Left ventricle myocardium superior (tissue), 1 donor: ENCODE measurements around the gene FCHO1. TPM values are rescaled to one million over a fixed set of nuclear protein-coding genes. Genes with fewer than 3 reads are reported as not detected.

Source experiments
- ATAC-seq: fragments of 200-7000 bp; cut with Tn5 transposase; one replicate; pipeline ENCODE4 v1.9.1; 2020; ENCODE audit warnings: mild to moderate bottlenecking, moderate library complexity
- DNase-seq: peaks from one replicate; pipeline ENCODE4 v3.0.0-alpha.2; 2020
- intact Hi-C: fragments of 100-400 bp; cut with micrococcal nuclease; formaldehyde crosslinking; loops from one replicate; pipeline ENCODE4 v1.11.0; 2022
- total RNA-seq: library from RNA; stranded (reverse); fragmentation: NEBNext Ultra II Directional; extraction: Animal tissue kit (Norgen Biotek cat#: 25700); gene quantifications from one replicate; pipeline ENCODE4 v1.2.1, GENCODE V29; 2021
- donor health status: DM: no; HTN: yes; CAD: no; lungs with severe emphysema.

Gene FCHO1
- total RNA-seq, 1 donor from 2014 or later = 0.97 TPM

GRCh38 chr19:17811103-17811502, 59.8 kb downstream of the FCHO1 start:
- intact Hi-C loops = no loop called here
- DNase-seq (no peak), ATAC-seq (no peak)

DNA sequence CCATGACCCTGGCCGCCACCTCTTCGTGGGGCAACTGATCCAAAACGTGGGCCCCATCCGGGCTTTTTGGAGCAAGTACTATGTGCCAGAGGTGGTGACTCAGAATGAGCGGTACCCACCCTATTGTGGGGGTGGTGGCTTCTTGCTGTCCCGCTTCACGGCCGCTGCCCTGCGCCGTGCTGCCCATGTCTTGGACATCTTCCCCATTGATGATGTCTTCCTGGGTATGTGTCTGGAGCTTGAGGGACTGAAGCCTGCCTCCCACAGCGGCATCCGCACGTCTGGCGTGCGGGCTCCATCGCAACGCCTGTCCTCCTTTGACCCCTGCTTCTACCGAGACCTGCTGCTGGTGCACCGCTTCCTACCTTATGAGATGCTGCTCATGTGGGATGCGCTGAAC, 60.4 kb downstream of the FCHO1 start:
- DNase-seq (no peak), ATAC-seq (no peak)
- intact Hi-C loops = no loop called here

DNA sequence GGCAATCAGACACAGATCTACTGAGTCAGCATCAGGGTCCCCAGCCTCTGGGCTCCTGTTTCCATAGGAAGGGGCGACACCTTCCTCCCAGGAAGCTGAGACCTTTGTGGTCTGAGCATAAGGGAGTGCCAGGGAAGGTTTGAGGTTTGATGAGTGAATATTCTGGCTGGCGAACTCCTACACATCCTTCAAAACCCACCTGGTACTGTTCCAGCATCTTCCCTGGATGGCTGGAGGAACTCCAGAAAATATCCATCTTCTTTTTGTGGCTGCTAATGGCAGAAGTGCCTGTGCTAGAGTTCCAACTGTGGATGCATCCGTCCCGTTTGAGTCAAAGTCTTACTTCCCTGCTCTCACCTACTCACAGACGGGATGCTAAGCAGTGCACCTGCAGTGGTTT, 60.8 kb downstream of the FCHO1 start:
- ATAC-seq (no peak), DNase-seq (no peak)
- intact Hi-C loops = no loop called here

DNA sequence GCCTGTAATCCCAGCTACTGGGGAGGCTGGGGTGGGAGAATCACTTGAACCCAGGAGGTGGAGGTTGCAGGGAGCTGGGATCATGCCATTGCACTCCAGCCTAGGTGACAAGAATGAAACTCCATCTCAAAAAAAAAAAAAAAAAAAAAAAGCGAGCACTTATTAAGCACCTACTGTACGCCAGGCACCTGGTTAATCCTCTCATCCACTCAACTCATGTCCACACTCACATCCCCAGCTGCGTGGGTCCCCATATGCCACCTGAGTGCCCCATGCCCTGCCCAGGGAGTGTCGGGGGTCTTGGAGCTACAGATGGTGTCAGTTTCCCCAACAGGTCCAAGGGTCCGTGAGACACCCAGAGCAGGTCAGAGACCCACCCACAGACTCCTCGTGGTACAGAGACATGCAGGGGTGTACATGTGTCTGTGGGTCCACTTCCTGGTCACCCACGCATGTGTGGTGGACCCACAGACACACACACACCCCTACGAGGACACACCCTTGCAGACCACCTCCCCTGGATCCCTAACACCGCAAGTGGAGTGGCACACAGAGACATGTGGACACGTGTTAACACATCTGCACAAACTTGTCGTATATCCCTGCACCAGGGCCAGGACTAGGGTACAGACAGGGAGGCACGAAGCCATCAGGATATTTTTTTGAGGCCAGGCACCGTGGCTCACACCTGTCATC, 66.5 kb downstream of the FCHO1 start:
- no peak for ATAC-seq
- intact Hi-C loops = no loop called here
- DNase-seq = no peak

- ATAC-seq = no peak
- intact Hi-C loops = no loop called here
These were observed 69.9 kb downstream of the FCHO1 start, which contains the start of gene INSL3 for GRCh38 chr19:17821190-17821589. TSS of gene INSL3 (minus strand) at chr19:17821519. CDS start at chr19:17821506, 13 bp downstream.

DNA sequence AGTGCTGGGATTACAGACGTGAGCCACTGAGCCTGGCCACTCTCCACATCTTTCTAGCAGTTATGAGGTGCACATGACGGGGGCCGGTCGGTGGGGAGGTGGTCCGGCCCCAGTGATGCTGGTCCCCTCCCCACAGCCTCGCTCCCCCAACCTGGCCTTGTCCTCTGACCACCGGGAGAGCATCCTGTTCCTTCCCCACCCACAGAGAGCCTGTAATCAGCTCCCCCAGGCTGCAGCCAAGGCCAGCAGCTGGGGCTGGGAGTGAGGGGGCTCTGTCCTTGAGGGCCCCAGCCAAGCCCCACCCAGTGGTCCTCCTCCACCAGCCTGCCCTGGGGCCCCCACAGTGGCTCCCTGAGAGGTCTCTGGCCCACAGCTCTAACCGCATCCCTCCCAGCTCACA, 73.1 kb downstream of the FCHO1 start:
- DNase-seq (no peak), ATAC-seq (no peak)
- intact Hi-C loops = no loop called here

More at GRCh38 chr19:17821190-17821589, 69.9 kb downstream of the FCHO1 start, which contains the start of gene INSL3:
- no peak for DNase-seq

DNA sequence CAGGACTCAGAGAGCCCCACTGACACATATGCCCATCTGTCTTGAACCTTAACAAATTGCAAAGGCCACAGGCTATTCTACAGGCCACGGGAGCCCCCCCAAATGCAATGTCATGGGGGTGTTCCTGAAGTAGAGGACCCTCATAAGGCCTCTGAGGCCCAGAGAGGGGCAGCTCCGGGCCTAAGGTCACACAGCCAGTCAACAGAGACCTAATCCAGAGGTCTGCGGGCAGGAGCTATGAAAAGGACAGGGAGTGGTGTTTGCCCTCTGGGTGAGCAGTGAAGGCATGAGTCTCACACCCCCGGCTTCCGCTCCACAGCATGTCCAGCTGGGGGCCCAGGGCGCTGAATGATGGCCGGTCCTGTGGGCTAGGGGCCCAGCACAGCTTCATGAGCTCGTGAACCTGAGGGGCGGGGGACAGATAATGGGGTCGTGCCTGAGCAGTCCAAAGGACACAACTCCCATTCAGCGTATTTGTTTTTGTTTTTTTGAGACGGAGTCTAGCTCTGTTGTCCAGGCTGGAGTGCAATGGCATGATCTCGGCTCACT, 75.3 kb downstream of the FCHO1 start:
- ATAC-seq = no peak
- DNase-seq = no peak
- intact Hi-C loops = no loop called here

DNA sequence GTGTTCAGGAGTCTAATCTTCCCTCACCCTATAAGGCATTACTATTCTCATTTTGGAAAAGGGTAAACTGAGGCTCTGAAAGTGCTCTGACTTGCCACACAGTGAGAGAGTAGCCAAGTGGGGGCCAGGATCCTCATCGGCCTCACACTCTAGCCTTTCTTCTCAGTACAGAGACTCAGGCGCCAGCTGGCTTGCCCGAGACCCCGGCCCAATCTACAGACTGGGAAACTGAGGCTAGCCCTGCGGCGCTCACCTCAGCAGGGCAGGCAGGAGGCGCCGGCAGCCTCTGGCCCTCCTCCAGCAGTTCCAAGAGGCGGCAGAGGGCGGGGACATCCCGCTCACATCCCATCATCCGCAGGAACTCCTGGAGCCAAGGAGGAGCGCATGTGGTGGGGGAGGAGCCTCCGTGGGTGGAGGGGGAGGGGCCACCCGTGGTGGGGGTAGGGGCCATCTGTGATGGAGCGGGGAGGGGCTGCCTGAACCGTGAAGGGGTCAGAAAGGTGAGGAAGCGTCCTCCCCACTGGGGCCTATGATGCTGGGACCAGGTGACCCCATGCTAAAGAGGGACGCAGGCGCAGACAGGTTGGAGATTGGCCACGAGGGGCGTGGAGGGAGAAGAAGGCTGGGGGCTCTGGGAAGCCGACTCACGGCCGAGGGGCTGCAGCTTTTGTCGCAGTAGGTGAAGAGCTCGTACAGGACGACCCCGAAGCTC, 78.7 kb downstream of the FCHO1 start:
- DNase-seq = no peak
- intact Hi-C loops = no loop called here
- ATAC-seq = no peak

DNA sequence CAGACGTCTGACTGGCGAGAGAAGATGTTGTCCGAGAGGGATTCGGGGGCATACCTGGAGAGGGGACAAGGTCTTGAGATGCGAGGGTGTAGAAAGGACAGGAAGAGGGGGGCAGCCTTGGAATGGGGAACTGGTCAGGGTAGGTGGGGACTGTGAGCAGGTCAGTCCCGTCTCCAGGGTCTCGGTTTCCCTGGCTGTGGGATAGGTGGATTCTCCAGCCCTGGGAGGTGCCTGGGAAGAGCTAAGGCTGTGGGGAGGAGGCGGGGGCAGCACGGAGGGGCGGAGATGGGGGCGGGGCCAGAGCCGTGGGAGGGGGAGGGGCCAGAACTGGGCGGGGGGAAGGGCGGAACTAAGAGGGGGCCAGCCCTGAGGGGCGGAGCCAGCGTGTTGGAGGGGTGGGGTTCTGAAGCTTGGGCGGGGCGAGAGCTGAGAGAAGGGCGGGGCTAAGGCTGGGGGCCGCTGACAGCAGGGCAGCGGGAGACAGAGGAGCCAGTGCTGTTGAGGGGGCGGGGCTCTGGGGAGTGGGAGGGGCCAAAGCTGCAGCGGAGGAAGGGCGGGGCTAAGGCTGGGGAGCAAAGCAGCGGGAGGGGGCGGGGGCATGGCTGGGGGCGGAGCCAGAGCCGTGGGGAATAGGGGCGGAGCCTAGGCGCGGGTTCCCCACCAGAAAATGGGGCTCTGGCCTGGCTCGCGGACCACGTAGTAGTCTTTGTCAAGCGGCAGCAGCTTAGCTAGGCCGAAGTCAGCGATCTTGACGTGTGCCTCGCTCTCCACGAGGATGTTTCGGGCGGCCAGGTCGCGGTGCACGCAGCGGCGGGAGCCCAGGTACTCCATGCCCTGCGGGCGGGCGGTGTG, 79.5 kb downstream of the FCHO1 start:
- no peak for DNase-seq
- intact Hi-C loops = no loop called here

DNA sequence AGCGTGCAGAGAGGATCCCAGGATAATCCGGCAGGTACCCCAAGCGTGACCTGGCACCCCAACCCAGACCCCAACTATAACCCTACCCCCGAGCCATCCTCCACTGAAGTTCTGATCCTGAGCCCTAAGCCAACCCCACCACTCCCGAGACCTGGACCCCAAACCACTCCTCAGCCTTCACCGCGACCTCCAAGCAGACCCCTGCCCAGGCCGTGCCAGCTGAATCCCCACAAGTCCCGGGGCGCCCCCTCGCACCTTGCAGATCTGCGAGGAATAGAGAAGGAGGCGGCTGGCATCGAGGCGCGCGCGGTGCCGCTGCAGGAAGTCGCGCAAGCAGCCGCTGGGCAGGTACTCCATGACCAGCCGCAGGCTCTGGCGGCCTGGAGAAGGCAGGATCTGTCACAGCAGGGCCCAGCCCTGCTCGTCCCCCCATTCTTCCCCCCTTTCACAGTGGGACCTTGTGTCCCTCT, 80.2 kb downstream of the FCHO1 start:
- ATAC-seq (no peak), DNase-seq (no peak)
- intact Hi-C loops = no loop called here

More for the DNA sequence above, 79.5 kb downstream of the FCHO1 start:
- ATAC-seq = peak; percentile 52

GRCh38 chr19:17832443-17833208, 81.3 kb downstream of the FCHO1 start:
- DNase-seq (no peak), ATAC-seq (no peak)
- intact Hi-C loops = no loop called here

DNA sequence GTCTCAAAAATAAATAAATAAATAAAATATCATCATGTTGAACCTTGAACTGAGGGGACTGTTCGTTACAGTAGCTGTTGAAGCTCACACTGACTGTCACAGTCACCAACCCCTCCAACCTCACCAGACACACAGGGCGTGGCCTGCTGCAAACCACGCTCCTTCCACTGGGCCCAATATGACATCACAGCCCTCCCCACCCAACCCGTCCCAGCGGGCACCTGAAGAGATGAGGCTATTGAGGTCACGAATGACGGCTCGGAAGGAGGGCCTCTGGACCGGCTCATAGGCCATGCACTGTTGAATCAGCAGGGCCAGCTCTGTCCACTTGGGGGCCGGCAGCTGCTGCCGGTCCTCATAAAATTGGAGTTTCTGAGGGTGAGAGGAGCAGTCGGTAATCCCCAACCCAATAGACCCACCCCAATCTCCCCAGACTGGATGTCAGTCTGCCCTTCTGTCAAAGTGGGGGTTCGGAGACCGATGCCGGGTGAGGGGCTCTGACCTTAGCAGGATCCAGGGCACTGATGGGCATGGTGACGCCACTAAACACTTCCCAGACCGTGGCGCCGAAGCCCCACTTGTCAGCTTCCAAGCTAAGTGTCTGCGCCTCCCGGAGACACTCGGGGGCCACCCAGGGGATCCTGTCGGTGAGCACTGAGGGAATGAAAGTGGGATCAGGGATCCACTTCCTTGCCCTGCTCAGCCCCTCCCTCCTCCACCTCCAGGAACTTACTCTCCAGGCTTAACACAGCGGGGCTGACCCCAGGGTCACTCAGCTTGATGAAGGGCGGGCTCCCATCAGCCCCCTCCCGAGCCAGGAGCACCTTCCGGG, 83.3 kb downstream of the FCHO1 start:
- DNase-seq (no peak), ATAC-seq (no peak)
- intact Hi-C loops = no loop called here

DNA sequence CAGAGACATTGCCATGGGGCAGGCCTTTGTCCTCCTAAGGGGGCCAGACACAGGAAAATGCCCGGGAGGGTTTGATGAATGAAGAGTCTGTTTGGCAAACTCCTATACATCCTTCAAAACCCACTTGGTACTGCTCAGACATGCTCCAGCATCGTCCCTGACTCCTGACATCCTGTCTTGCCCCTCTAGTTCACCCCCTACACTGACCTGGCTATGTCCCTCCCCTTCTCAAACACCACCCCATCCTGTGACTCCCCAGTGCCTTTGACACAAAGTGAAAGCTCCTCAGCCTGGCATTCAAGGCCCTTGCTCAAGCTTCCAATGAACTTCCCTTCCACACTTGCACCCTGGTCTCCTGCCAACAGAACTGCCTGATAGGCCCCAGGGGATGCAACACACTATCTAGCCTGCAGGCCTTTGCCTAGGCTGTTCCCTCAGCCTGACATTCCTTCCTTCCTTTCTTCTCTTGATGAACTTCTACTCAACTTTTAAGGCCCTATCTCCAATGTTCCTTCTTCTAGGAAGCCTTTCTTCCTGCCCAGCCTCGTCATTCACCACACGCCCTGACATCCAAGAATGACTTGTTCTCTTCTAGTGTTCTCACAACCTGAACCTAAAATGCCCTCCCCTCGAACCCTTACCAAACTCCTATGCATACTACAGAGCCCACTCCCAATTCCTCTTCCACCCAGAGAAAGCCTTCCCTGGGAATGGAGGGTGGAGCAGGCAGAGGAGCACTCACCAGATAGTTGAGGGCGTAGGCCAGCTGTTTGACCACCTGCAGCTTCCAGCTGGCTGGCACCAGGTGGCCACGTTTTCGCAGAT, 84.1 kb downstream of the FCHO1 start:
- DNase-seq = no peak
- intact Hi-C loops = no loop called here
- ATAC-seq = no peak

DNA sequence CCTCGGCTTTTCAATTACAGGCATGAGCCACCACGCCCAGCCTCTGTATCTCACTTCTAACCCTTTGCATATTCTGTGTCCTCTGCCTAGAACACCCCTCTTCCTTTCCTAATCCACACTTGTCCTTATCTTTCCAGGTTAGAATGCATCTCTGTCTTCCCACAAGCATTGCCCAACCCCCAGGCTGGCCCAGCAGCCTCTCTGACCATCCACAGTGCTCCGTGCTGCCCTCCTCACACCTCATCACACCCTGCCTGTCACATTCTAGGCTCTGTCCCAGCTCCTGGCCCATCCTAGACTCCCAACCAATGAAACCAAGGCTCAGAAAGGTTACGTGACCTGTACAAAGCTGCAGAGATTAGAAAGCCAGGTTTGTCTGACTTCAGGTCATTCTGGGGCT, 85.3 kb downstream of the FCHO1 start:
- ATAC-seq = no peak
- DNase-seq = no peak
- intact Hi-C loops = no loop called here

DNA sequence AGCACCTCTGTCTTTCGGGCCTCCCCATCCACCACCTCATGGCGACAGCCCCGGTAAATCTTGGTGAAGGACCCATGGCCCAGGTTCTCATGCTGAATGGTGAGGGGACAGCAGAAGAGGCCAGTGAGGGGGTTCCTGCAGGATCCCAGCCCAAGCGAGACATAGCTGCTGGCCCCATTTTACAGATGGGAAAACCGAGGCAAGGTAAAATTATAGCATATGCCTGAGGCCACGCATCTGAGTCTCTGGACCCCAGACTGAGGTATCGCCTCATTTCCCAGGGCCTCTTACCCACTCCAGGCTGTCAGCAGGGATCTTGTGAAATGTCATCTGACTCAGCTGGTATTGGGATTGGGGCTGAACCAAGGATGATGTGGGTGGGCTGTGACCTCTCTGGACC, 86.7 kb downstream of the FCHO1 start:
- no peak for ATAC-seq
- DNase-seq = no peak
- intact Hi-C loops = no loop called here
